Activated CD4-positive, alpha-beta T cell treated with anti-CD3 and anti-CD28 coated beads for 36 hours (primary cell): Measurements from ENCODE around the gene CCK. TPM values are rescaled to one million over a fixed set of nuclear protein-coding genes. Genes with fewer than 3 reads are reported as not detected.

Experiments
- ATAC-seq: fragments of 200-7000 bp; cut with Tn5 transposase; one replicate; pipeline ENCODE4 v1.10.0; 2021; ENCODE audit warnings: mild to moderate bottlenecking, moderate library complexity
- CTCF ChIA-PET: fragments of 350-600 bp; sonication (Branson Sonifier 250); formaldehyde crosslinking; loops from one replicate; lab custom pipeline; 2021; ENCODE audit warnings: antibody characterized with exemption; lab: Charles Lee
- POLR2A ChIA-PET: fragments of 350-600 bp; sonication (Branson Sonifier 250); formaldehyde crosslinking; loops from one replicate; lab custom pipeline; 2021; ENCODE audit warnings: antibody characterized with exemption, inconsistent platforms; lab: Charles Lee
- DNase-seq: peaks from one replicate; pipeline ENCODE4 v3.0.0-alpha.2; 2020
- H3K27ac Mint-ChIP-seq: one replicate; pipeline ENCODE4 v1.8.0; 2021; ENCODE audit warnings: mixed read lengths
- H3K27me3 Mint-ChIP-seq: one replicate; pipeline ENCODE4 v1.8.0; 2021; ENCODE audit warnings: mixed read lengths
- H3K36me3 Mint-ChIP-seq: one replicate; pipeline ENCODE4 v1.8.0; 2021; ENCODE audit warnings: low read depth, mixed read lengths
- H3K4me1 Mint-ChIP-seq: one replicate; pipeline ENCODE4 v1.8.0; 2021; ENCODE audit warnings: mixed read lengths
- H3K4me3 Mint-ChIP-seq: one replicate; pipeline ENCODE4 v1.8.0; 2021; ENCODE audit warnings: mild to moderate bottlenecking, moderate library complexity, mixed read lengths
- H3K9me3 Mint-ChIP-seq: one replicate; pipeline ENCODE4 v1.8.0; 2021; ENCODE audit warnings: low read depth, mixed read lengths
- intact Hi-C, 2 experiments: fragments of 100-400 bp; cut with DNase I in 1 of 2; cut with micrococcal nuclease in 1 of 2; formaldehyde crosslinking; loops; one replicate each; pipeline versions ENCODE4 v1.14.2 to v1.15.1; 2022 to 2024; cut with DNase I, micrococcal nuclease
- total RNA-seq, 2 experiments: library from RNA; stranded (reverse); gene quantifications; one replicate each; pipeline ENCODE4 v1.2.3, GENCODE V29; 2021

The CCK gene
- total RNA-seq, 2 experiments from 2014 or later = not detected

DNA sequence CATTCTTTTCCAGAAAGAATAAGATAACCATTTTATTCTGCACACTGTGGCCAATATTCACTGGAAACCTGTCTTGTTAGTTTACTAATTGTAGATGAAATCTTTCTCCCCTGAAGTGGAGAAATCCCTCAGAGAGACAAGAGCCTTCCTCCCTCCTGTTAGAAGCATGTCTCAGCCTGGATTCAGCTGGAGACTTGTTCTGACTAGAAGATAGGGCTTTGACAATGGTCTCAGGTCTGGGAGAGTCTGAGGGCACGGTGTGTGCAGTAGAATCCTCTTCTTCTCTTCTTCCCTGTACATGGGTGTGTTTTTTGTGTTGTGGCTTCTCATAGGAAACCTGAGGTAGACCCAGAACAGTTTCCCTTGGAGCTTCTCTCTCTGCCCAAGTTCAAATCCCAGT, 19.9 kb downstream of the CCK start:
- no peak for DNase-seq
- CTCF ChIA-PET = interaction anchor here (1.8 to 4.8 kb wide), 4 partner anchors 17 to 301 kb away, joined by 7 to 99 read pairs (median 12); no protein-coding TSS in a partner anchor
- no peak for ATAC-seq
- intact Hi-C loops = loop anchor here (5.0 to 10.0 kb wide), 2 partner anchors 291 to 499 kb away; no protein-coding TSS in a partner anchor
- H3K36me3 Mint-ChIP-seq = no peaks in the 10 kb centered on the region
- H3K9me3 Mint-ChIP-seq = no peaks in the 10 kb centered on the region
- H3K27ac Mint-ChIP-seq = no peak overlapping the region
- H3K27me3 Mint-ChIP-seq = peaks cover 14% of the 10 kb centered on the region
- POLR2A ChIA-PET = no interaction called here
- H3K4me1 Mint-ChIP-seq = peaks cover 7% of the 10 kb centered on the region
- no peak overlapping the region for H3K4me3 Mint-ChIP-seq

DNA sequence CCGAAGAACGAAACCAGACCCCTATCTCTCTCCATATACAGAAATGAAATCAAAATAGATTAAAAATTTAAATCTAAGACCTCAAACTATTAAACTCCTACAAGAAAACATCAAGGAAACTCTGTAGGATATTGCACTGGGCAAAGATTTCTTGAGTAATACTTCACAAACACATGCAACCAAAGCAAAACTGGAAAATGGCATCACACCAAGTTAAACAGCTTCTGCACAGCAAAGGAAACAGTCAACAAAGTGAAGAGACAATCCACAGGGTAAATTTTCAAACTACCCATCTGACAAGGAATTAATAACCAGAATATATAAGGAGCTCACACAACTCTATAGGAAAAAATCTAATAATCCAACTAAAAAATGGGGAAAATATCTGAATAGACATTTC, 29.4 kb downstream of the CCK start:
- Mint-ChIP-seq H3K36me3 (no peaks in the 10 kb centered on the region), H3K27ac (no peak overlapping the region), H3K4me3 (no peak overlapping the region), H3K9me3 (peaks cover 8% of the 10 kb centered on the region), H3K4me1 (no peaks in the 10 kb centered on the region), H3K27me3 (peaks cover 29% of the 10 kb centered on the region)
- DNase-seq (no peak), ATAC-seq (no peak)
- intact Hi-C loops = no loop called here
- POLR2A ChIA-PET = no interaction called here
- CTCF ChIA-PET = interaction anchor here (0.6 to 0.9 kb wide), 2 partner anchors 10 to 182 kb away, joined by 3 read pairs; no protein-coding TSS in a partner anchor

DNA sequence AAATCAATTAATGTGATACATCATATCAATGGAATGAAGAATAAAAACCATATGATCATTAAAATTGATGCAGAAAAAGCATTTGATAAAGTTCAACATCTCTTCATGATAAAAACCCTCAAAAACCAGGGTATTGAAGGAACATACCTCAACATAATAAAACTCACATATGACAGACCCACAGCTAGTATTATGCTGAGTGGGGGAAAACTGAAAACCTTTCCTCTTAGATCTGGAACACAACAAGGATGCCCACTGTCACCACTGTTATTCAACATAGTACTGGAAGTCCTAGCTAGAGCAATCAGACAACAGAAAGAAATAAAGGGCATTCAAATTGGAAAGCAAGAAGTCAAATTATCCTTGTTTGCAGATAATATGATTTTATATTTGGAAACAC, 30.5 kb downstream of the CCK start:
- DNase-seq = no peak
- H3K36me3 Mint-ChIP-seq = no peaks in the 10 kb centered on the region
- peaks cover 29% of the 10 kb centered on the region for H3K27me3 Mint-ChIP-seq
- H3K4me1 Mint-ChIP-seq = no peaks in the 10 kb centered on the region
- intact Hi-C loops = no loop called here
- H3K27ac Mint-ChIP-seq = no peak overlapping the region
- POLR2A ChIA-PET = no interaction called here
- no peak overlapping the region for H3K4me3 Mint-ChIP-seq
- no peak for ATAC-seq
- H3K9me3 Mint-ChIP-seq = peaks cover 8% of the 10 kb centered on the region
- CTCF ChIA-PET = interaction anchor here (1.3 kb wide), 1 partner anchor 12 kb away, joined by 6 read pairs; no protein-coding TSS in a partner anchor

DNA sequence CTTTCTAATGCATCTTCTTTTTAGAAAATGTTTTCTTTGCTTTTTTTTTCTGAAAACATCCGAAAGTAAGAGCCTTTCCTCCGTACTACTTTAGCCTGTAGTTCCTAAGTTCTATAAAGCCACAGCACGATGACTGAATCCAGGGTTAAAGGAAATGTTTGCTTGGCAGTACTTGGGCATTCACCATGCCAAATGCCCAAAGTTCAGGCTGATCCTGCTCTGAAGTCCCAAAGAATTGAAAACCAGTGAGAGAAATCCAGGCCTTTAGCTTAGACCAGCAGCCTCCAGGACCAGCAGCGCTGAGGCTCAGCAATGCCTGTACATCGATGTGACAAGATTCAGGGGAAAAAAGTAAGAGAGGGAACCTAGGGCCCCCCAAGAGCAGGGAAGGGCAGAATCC, 35.1 kb downstream of the CCK start:
- H3K27ac Mint-ChIP-seq = no peak overlapping the region
- no peak for ATAC-seq
- no peak for DNase-seq
- peaks cover 14% of the 10 kb centered on the region for H3K27me3 Mint-ChIP-seq
- intact Hi-C loops = loop anchor here (1.0 to 5.0 kb wide), 2 partner anchors 211 to 212 kb away; no protein-coding TSS in a partner anchor
- H3K9me3 Mint-ChIP-seq = no peaks in the 10 kb centered on the region
- no peaks in the 10 kb centered on the region for H3K36me3 Mint-ChIP-seq
- H3K4me3 Mint-ChIP-seq = no peak overlapping the region
- POLR2A ChIA-PET = no interaction called here
- H3K4me1 Mint-ChIP-seq = peaks cover 2% of the 10 kb centered on the region
- CTCF ChIA-PET = interaction anchor here (1.5 kb wide), 1 partner anchor 16 kb away, joined by 4 read pairs; no protein-coding TSS in a partner anchor

DNA sequence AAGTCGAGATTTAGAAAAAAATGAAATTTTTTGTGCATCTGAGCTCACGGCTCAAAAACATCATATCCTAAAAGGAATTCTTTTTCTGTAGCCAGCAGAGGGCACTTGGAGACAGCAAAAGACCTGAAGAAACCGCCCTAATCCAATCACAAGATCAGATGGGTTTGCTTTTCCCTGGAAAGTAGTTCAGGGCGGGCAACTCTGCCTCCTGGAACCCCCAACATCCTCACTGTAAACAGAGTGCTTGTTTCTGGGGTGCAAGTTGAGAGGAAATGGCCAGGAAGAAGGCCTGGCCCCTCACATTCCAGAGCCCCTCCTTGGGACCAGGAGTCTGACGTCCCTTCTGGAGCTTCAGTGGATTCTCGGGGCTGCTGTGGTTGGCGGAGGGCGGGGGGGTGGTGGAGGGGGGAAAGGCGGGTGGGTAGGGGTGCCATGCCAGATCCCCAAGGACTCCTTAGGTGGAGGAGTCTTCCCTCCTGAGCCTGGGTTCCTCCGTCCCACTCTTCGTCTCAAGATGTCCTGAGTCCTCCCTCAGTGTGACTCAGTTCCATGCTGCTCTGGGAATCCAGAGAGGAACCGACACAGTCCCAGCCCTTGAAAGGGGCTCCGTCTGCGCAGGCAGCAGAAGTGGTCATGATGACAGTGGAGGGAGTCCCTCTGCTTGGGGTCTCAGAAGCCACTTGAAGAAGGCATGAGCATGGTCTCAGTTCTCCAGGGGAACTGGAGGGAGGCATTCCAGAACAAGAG, 35.9 kb downstream of the CCK start:
- Mint-ChIP-seq H3K4me1 (peaks cover 2% of the 10 kb centered on the region), H3K36me3 (peaks cover 7% of the 10 kb centered on the region), H3K9me3 (no peaks in the 10 kb centered on the region), H3K27ac (no peak overlapping the region), H3K4me3 (no peak overlapping the region), H3K27me3 (peaks cover 12% of the 10 kb centered on the region)
- ATAC-seq (no peak), DNase-seq (no peak)
- intact Hi-C loops = loop anchor here (1.0 to 5.0 kb wide), 3 partner anchors 111 to 213 kb away; no protein-coding TSS in a partner anchor
- POLR2A ChIA-PET = interaction anchor here (0.8 kb wide), 1 partner anchor 89 kb away, joined by 3 read pairs; no protein-coding TSS in a partner anchor
- CTCF ChIA-PET = interaction anchor here (0.6 to 1.5 kb wide), 8 partner anchors 10 to 311 kb away, joined by 3 to 8 read pairs (median 4); no protein-coding TSS in a partner anchor

DNA sequence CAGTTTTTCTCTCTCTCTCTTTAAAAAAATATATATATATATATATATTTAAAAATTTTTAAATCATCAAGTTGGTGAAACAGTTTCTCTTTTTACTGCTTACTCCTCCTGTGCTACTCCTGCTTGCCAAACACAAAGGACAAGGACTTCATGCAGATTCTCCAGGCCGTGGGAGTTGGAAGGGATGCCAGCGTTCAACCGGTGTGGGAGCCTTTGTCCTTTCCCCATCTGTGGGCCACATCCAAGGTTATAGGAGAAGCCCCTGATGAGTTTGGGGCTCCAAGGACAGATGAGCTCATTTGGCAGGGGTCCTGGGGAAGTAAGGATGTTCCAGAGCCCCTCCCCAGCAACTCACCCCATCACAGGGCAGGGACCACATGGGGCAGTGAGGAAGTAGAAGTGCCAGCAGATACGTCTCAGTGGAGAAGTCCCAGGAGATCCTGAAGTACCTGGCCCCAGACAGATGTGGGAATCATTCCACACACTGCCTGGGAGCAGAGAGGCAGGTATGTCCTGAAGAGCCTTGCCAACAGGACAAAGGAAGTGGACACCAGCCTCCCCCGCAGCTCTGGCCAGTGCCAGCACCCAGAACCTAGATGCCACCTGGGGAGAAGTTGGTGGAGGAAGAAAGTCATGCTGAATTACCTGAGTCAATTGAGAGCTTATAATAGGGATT, 36.6 kb downstream of the CCK start:
- POLR2A ChIA-PET = interaction anchor here (0.8 kb wide), 1 partner anchor 90 kb away, joined by 3 read pairs; no protein-coding TSS in a partner anchor
- peaks cover 10% of the 10 kb centered on the region for H3K36me3 Mint-ChIP-seq
- peaks cover 2% of the 10 kb centered on the region for H3K4me1 Mint-ChIP-seq
- CTCF ChIA-PET = interaction anchor here (0.6 to 1.4 kb wide), 7 partner anchors 9 to 312 kb away, joined by 3 to 8 read pairs (median 3); no protein-coding TSS in a partner anchor
- no peak overlapping the region for H3K4me3 Mint-ChIP-seq
- H3K27me3 Mint-ChIP-seq = peaks cover 5% of the 10 kb centered on the region
- no peak overlapping the region for H3K27ac Mint-ChIP-seq
- H3K9me3 Mint-ChIP-seq = no peaks in the 10 kb centered on the region
- no peak for DNase-seq
- intact Hi-C loops = loop anchor here in 1 of 2 experiments (2.0 kb wide), 1 partner anchor 111 kb away; no protein-coding TSS in a partner anchor
- no peak for ATAC-seq

DNA sequence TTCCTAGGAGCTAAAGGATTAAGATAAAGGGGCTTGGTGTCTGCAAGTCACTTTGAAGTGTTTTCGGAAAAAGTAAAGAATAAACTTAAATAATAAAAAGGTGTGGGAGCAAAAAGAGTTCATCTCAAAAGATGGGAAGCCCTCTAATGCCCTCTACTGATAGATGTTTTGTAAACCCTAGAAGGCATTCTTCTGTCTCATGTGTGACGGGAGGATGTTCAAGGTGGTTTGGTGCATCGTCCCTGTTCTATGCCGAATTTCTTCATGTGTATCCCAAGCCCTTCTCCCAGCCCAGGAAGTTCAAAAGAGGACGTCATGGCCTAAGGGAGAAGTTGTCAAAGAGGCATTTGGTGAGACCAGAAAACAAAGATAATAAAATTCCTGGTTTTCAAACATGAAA, 37.2 kb downstream of the CCK start:
- Mint-ChIP-seq H3K27ac (no peak overlapping the region), H3K36me3 (peaks cover 15% of the 10 kb centered on the region)

DNA sequence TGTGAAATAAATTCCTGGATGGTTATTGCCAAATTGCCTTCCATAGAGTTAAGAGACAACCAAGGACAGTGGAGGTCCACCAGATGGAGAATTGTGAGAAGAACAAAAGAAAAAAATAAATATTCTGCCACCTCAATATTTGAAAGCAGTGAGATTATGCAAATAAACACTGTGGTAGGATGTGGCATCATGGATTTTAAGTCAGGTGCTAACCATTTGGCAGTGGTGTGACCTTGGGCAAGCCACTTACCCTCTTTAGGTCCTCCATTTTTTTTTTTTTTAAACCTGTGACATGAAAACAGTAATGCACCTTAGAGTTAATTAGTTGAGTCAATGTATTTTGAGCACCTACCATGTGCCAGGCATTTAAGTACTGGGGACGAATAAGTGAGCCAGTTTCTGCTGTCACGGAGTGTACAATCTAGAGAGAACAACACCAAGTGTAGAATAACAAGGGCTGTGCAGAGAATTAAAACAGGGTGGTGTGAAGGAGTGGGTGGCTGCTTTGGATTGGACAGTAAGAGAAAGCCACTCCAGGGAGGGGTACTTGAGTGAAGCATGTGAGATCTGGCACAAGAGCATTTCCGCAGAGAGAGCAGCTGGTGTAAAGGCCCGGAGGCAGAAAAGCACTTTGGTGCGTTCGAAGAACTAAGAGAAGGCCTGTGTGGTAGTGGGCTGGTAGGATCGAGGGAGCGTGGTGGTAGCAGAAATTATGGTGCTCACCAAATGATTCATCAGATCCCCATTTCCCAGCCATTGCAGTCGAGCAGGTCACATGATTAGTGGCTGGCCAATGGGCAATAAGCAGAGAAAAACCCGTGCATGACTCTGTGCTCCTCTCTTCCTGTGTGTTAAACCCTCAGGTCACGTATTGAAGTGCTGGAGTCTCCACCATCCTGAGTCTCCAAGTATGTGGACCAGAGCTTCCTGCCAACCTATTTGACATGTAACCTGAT, 39.2 kb downstream of the CCK start:
- intact Hi-C loops = no loop called here

More for the DNA sequence above, 37.2 kb downstream of the CCK start:
- intact Hi-C loops = loop anchor here in 1 of 2 experiments (2.0 kb wide), 1 partner anchor 110 kb away; no protein-coding TSS in a partner anchor
- ATAC-seq (no peak), DNase-seq (no peak)
- H3K4me1 Mint-ChIP-seq = peaks cover 2% of the 10 kb centered on the region
- H3K4me3 Mint-ChIP-seq = no peak overlapping the region
- CTCF ChIA-PET = interaction anchor here (1.4 kb wide), 1 partner anchor 215 kb away, joined by 8 read pairs; no protein-coding TSS in a partner anchor
- POLR2A ChIA-PET = no interaction called here
- H3K9me3 Mint-ChIP-seq = no peaks in the 10 kb centered on the region
- H3K27me3 Mint-ChIP-seq = no peaks in the 10 kb centered on the region

DNA sequence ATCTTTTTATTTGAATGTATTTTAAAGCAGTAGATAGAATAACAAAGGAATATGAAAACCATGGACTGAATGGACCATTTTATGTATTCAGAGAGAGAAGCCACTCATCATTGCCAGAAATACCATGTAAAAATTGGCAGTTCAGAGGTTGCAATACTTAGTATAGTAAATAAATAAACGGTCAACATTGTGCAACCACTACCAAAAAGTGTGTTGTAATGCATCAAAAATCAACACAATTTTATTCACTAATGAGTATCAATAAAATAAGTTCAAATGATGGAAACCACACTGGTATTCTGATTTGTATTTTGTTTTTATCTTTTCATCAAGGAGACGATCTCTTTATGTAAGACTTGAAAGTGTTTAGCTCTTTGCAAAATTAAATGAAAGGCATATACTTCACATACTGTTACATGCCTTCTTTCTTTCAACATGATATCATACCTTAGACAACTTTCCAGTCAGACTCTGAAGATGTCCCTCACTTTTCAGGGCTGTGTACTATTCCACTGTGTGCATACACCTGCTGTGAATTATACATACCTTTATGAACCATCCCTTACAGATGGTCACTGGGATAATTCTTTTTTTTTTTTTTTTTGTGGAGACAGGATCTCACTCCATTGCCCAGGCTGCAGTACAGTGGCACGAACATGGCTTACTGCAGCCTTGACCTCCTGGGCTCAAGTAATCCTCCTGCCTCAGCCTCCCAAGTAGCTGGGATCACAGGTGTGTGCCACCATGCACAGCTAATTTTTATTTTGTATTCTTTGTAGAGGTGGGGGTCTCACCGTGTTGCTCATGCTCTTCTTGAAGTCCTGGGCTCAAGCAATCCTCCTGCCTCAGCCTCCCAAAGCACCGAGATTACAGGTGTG, 40.3 kb downstream of the CCK start:
- DNase-seq (no peak), ATAC-seq (no peak)
- intact Hi-C loops = no loop called here
- peaks cover 2% of the 10 kb centered on the region for H3K4me1 Mint-ChIP-seq
- H3K9me3 Mint-ChIP-seq = no peaks in the 10 kb centered on the region
- no peaks in the 10 kb centered on the region for H3K27me3 Mint-ChIP-seq
- ChIA-PET CTCF (no interaction called here), POLR2A (no interaction called here)
- peaks cover 21% of the 10 kb centered on the region for H3K36me3 Mint-ChIP-seq
- H3K27ac Mint-ChIP-seq = no peak overlapping the region
- H3K4me3 Mint-ChIP-seq = no peak overlapping the region

More for the DNA sequence above, 39.2 kb downstream of the CCK start:
- no peak overlapping the region for H3K4me3 Mint-ChIP-seq
- peaks cover 21% of the 10 kb centered on the region for H3K36me3 Mint-ChIP-seq
- ATAC-seq (peak; percentile 42), DNase-seq (no peak)
- POLR2A ChIA-PET = no interaction called here
- H3K27ac Mint-ChIP-seq = peak overlapping the region; percentile 32
- CTCF ChIA-PET = no interaction called here
- H3K27me3 Mint-ChIP-seq = no peaks in the 10 kb centered on the region
- no peaks in the 10 kb centered on the region for H3K9me3 Mint-ChIP-seq
- H3K4me1 Mint-ChIP-seq = peaks cover 2% of the 10 kb centered on the region
